Measurements from ENCODE around the gene OR6J1.

Gene OR6J1

DNA sequence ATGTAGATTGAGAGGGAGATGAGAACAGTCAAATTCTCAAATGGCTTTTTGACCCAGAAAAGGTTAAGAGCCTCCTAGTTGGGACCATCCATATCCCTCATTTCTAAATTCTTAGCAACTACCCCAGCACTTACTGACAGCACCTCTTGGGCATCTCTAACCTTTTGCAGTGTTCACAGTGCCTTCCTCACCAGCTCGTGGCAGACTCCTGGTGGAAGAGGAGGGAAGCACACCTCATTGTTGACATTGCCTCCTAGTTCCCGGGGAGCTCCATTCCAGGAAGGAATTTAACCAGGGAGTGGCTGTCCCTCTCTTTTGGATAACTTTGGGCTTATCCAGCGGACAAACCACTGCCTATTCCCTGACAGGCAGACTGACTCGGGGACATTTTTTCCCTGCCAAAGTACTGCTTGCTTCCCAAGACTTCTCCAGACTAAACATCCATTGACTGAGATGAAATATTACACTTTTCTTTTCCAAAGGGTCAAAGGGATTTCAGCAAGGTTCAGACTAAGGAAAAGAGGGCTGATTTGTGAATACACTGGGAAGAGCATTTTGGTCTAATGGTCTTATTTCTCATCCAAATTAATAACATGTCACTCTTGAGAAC is 9.0 kb upstream of the OR6J1 start (continued):
- TF ChIP-seq, protein P1, sequence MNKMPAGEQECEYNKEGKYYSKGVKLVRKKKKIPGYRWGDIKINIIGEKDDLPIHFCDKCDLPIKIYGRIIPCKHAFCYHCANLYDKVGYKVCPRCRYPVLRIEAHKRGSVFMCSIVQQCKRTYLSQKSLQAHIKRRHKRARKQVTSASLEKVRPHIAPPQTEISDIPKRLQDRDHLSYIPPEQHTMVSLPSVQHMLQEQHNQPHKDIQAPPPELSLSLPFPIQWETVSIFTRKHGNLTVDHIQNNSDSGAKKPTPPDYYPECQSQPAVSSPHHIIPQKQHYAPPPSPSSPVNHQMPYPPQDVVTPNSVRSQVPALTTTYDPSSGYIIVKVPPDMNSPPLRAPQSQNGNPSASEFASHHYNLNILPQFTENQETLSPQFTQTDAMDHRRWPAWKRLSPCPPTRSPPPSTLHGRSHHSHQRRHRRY (tag by site-specific recombination; IDR thresholded peaks at IDR 0.05), result no peak
- TF ChIP-seq ZNF791 (tag by site-specific recombination; IDR thresholded peaks at IDR 0.05) (no peak), ZNF830 (tag by site-specific recombination; IDR thresholded peaks at IDR 0.05; ENCODE audit: low read depth) (no peak), ZNF600 (tag by site-specific recombination; IDR thresholded peaks at IDR 0.05) (peak; percentile 52; the same call in 1 of the 2 replicates)

DNA sequence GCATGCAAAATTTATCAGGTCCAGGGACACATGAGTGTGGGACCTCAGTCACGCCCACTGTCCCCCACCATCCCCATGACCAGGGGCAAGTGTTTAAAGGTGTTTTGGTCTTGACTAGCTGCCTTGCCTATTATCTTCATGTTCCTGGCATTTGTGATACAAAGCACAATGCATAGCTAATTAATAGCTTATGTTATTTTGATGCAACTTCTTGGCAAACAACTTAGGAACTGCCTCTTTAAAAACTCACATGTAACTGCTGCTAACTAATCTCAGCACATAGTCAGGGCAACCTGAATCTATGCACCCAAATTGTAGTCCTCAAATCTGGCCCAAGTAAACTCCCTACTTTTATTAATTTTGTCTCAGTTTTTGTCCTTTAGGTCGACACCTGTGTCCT is 7.4 kb upstream of the OR6J1 start:
- ChIA-PET POLR2A (interaction anchor here (0.6 to 1.3 kb wide), 2 partner anchors 13 to 172 kb away, joined by 3 to 4 read pairs; no protein-coding TSS in a partner anchor), CTCF (interaction anchor here (0.5 to 4.9 kb wide), 9 partner anchors 29 to 260 kb away, joined by 3 to 91 read pairs (median 4); no protein-coding TSS in a partner anchor)
- Histone ChIP-seq H3K9me3 (ENCODE audit: control insufficient read depth, insufficient read depth, low read depth, low read length) (no peaks in the 10 kb centered on the region), H3K4me3 (ENCODE audit: low read depth, low read length) (no peak overlapping the region), H3K4me1 (ENCODE audit: control insufficient read depth, insufficient read depth, low read length) (peaks cover 2% of the 10 kb centered on the region; the same call in 1 of the 2 replicates), H3K27ac (ENCODE audit: extremely low read depth, low read depth, low read length) (no peak overlapping the region), H3K36me3 (ENCODE audit: control insufficient read depth in 2 of 2, insufficient read depth in 1 of 2, low read length in 2 of 2) (no peaks in the 10 kb centered on the region)
- no peak for TF ChIP-seq MZF1 (tag by site-specific recombination; IDR thresholded peaks at IDR 0.05; ENCODE audit: borderline replicate concordance)
- TF ChIP-seq ZNF791 (tag by site-specific recombination; IDR thresholded peaks at IDR 0.05), result no peak
- TF ChIP-seq, protein P2, sequence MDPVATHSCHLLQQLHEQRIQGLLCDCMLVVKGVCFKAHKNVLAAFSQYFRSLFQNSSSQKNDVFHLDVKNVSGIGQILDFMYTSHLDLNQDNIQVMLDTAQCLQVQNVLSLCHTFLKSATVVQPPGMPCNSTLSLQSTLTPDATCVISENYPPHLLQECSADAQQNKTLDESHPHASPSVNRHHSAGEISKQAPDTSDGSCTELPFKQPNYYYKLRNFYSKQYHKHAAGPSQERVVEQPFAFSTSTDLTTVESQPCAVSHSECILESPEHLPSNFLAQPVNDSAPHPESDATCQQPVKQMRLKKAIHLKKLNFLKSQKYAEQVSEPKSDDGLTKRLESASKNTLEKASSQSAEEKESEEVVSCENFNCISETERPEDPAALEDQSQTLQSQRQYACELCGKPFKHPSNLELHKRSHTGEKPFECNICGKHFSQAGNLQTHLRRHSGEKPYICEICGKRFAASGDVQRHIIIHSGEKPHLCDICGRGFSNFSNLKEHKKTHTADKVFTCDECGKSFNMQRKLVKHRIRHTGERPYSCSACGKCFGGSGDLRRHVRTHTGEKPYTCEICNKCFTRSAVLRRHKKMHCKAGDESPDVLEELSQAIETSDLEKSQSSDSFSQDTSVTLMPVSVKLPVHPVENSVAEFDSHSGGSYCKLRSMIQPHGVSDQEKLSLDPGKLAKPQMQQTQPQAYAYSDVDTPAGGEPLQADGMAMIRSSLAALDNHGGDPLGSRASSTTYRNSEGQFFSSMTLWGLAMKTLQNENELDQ (tag by site-specific recombination; IDR thresholded peaks at IDR 0.05; ENCODE audit: low read depth), result no peak
- TF ChIP-seq, protein P3, sequence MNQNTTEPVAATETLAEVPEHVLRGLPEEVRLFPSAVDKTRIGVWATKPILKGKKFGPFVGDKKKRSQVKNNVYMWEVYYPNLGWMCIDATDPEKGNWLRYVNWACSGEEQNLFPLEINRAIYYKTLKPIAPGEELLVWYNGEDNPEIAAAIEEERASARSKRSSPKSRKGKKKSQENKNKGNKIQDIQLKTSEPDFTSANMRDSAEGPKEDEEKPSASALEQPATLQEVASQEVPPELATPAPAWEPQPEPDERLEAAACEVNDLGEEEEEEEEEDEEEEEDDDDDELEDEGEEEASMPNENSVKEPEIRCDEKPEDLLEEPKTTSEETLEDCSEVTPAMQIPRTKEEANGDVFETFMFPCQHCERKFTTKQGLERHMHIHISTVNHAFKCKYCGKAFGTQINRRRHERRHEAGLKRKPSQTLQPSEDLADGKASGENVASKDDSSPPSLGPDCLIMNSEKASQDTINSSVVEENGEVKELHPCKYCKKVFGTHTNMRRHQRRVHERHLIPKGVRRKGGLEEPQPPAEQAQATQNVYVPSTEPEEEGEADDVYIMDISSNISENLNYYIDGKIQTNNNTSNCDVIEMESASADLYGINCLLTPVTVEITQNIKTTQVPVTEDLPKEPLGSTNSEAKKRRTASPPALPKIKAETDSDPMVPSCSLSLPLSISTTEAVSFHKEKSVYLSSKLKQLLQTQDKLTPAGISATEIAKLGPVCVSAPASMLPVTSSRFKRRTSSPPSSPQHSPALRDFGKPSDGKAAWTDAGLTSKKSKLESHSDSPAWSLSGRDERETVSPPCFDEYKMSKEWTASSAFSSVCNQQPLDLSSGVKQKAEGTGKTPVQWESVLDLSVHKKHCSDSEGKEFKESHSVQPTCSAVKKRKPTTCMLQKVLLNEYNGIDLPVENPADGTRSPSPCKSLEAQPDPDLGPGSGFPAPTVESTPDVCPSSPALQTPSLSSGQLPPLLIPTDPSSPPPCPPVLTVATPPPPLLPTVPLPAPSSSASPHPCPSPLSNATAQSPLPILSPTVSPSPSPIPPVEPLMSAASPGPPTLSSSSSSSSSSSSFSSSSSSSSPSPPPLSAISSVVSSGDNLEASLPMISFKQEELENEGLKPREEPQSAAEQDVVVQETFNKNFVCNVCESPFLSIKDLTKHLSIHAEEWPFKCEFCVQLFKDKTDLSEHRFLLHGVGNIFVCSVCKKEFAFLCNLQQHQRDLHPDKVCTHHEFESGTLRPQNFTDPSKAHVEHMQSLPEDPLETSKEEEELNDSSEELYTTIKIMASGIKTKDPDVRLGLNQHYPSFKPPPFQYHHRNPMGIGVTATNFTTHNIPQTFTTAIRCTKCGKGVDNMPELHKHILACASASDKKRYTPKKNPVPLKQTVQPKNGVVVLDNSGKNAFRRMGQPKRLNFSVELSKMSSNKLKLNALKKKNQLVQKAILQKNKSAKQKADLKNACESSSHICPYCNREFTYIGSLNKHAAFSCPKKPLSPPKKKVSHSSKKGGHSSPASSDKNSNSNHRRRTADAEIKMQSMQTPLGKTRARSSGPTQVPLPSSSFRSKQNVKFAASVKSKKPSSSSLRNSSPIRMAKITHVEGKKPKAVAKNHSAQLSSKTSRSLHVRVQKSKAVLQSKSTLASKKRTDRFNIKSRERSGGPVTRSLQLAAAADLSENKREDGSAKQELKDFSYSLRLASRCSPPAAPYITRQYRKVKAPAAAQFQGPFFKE (tag by site-specific recombination; IDR thresholded peaks at IDR 0.05; ENCODE audit: borderline replicate concordance), result no peak
- TF ChIP-seq, protein P1 (tag by site-specific recombination; IDR thresholded peaks at IDR 0.05), result no peak
- no peak for TF ChIP-seq RBAK (tag by site-specific recombination; IDR thresholded peaks at IDR 0.05)
- TF ChIP-seq ZNF677 (tag by site-specific recombination; IDR thresholded peaks at IDR 0.05), result no peak
- no peak for TF ChIP-seq GLIS1 (tag by site-specific recombination; IDR thresholded peaks at IDR 0.05)
- TF ChIP-seq, protein P4, sequence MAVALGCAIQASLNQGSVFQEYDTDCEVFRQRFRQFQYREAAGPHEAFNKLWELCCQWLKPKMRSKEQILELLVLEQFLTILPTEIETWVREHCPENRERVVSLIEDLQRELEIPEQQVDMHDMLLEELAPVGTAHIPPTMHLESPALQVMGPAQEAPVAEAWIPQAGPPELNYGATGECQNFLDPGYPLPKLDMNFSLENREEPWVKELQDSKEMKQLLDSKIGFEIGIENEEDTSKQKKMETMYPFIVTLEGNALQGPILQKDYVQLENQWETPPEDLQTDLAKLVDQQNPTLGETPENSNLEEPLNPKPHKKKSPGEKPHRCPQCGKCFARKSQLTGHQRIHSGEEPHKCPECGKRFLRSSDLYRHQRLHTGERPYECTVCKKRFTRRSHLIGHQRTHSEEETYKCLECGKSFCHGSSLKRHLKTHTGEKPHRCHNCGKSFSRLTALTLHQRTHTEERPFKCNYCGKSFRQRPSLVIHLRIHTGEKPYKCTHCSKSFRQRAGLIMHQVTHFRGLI (tag by site-specific recombination; IDR thresholded peaks at IDR 0.05), result no peak
- no peak for TF ChIP-seq ZNF549 (tag by site-specific recombination; IDR thresholded peaks at IDR 0.05)
- TF ChIP-seq ZNF776 (tag by site-specific recombination; IDR thresholded peaks at IDR 0.05; ENCODE audit: borderline replicate concordance), result no peak
- TF ChIP-seq MEIS1 (CRISPR knock-in tag; IDR thresholded peaks at IDR 0.05; ENCODE audit: borderline replicate concordance), result no peak
- TF ChIP-seq ZNF777 (tag by site-specific recombination; IDR thresholded peaks at IDR 0.05; ENCODE audit: borderline replicate concordance), result no peak
- TF ChIP-seq ZNF37A (tag by site-specific recombination; IDR thresholded peaks at IDR 0.05), result no peak
- TF ChIP-seq, protein P5, sequence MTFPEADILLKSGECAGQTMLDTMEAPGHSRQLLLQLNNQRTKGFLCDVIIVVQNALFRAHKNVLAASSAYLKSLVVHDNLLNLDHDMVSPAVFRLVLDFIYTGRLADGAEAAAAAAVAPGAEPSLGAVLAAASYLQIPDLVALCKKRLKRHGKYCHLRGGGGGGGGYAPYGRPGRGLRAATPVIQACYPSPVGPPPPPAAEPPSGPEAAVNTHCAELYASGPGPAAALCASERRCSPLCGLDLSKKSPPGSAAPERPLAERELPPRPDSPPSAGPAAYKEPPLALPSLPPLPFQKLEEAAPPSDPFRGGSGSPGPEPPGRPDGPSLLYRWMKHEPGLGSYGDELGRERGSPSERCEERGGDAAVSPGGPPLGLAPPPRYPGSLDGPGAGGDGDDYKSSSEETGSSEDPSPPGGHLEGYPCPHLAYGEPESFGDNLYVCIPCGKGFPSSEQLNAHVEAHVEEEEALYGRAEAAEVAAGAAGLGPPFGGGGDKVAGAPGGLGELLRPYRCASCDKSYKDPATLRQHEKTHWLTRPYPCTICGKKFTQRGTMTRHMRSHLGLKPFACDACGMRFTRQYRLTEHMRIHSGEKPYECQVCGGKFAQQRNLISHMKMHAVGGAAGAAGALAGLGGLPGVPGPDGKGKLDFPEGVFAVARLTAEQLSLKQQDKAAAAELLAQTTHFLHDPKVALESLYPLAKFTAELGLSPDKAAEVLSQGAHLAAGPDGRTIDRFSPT (tag by site-specific recombination; IDR thresholded peaks at IDR 0.05), result no peak
